Measurements from ENCODE around the gene FAM241B. TPM values are rescaled to one million over a fixed set of nuclear protein-coding genes. Genes with fewer than 3 reads are reported as not detected.

FAM241B gene
- total RNA-seq, 1 donor from 2014 or later: 3.4 TPM

DNA sequence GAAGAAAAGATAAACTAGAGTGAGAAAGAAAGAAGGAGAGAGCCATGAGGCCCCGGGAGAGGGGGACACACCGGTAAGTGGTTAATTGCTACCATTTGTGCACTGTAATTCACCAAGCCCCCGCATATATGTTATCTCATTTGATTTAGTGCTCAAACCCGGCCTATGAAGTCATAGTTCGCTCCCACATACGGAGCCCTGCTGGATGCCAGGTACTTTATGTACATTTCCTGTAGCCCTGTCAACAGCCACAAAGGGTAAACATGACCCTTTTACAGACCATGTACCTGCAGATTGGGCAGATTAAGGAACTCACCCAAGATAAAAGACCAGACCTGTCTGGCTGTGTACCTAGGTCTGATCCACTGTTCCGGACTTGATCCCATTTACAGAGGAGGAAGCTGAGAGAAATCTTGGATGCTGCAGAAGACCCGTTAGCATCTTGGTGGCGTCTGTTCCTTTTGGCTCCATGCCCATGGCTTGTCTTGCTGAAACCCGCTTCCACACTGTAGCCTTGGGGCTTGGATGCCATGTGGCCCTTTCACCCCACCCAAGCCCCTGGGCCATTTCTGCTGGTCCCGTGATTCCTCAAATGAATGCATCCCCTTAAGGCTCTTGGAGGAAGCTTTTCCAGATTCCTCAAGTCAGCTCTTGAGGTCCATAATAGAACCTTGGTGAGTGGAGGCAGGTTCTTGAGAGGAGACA lies 32.3 kb downstream of the FAM241B start:
- Mint-ChIP-seq H3K36me3 (ENCODE audit: unreplicated experiment) (no peaks in the 10 kb centered on the region), H3K4me1 (ENCODE audit: unreplicated experiment) (peaks cover 12% of the 10 kb centered on the region), H3K27me3 (ENCODE audit: unreplicated experiment) (peaks cover 5% of the 10 kb centered on the region), H3K9me3 (ENCODE audit: unreplicated experiment) (no peaks in the 10 kb centered on the region), H3K4me3 (ENCODE audit: unreplicated experiment) (no peak overlapping the region), H3K27ac (ENCODE audit: unreplicated experiment) (no peak overlapping the region)
- DNase-seq (ENCODE audit: extremely low spot score, unreplicated experiment): no peak
- TF ChIP-seq, protein P1, sequence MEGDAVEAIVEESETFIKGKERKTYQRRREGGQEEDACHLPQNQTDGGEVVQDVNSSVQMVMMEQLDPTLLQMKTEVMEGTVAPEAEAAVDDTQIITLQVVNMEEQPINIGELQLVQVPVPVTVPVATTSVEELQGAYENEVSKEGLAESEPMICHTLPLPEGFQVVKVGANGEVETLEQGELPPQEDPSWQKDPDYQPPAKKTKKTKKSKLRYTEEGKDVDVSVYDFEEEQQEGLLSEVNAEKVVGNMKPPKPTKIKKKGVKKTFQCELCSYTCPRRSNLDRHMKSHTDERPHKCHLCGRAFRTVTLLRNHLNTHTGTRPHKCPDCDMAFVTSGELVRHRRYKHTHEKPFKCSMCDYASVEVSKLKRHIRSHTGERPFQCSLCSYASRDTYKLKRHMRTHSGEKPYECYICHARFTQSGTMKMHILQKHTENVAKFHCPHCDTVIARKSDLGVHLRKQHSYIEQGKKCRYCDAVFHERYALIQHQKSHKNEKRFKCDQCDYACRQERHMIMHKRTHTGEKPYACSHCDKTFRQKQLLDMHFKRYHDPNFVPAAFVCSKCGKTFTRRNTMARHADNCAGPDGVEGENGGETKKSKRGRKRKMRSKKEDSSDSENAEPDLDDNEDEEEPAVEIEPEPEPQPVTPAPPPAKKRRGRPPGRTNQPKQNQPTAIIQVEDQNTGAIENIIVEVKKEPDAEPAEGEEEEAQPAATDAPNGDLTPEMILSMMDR (IDR thresholded peaks at IDR 0.05): no peak

DNA sequence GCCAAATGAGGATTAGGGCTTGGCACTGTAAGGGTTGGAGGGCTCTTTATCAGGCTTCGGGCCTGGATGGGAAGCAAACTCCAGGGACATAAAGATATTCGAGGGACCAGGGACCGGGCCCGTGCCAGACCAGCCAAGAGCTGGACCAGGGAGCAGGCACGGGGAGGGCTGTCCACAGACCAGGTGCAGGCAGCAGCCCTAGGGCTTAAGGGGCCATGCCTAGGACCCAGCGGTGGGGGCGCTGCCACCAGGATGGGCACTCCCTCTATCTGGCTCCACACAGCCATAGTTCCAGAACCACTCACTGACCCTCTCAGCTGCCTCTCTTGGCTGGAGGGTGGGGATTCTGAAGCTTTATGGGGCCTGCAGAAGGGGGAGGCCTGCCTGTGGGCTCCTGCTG lies 32.9 kb downstream of the FAM241B start:
- DNase-seq (ENCODE audit: extremely low spot score, unreplicated experiment): no peak
- TF ChIP-seq, protein P1 (IDR thresholded peaks at IDR 0.05): no peak
- no peak overlapping the region for H3K27ac Mint-ChIP-seq (ENCODE audit: unreplicated experiment)
- H3K9me3 Mint-ChIP-seq (ENCODE audit: unreplicated experiment): no peaks in the 10 kb centered on the region
- H3K4me3 Mint-ChIP-seq (ENCODE audit: unreplicated experiment): no peak overlapping the region
- H3K4me1 Mint-ChIP-seq (ENCODE audit: unreplicated experiment): peaks cover 11% of the 10 kb centered on the region
- H3K36me3 Mint-ChIP-seq (ENCODE audit: unreplicated experiment): no peaks in the 10 kb centered on the region
- H3K27me3 Mint-ChIP-seq (ENCODE audit: unreplicated experiment): peaks cover 4% of the 10 kb centered on the region

DNA sequence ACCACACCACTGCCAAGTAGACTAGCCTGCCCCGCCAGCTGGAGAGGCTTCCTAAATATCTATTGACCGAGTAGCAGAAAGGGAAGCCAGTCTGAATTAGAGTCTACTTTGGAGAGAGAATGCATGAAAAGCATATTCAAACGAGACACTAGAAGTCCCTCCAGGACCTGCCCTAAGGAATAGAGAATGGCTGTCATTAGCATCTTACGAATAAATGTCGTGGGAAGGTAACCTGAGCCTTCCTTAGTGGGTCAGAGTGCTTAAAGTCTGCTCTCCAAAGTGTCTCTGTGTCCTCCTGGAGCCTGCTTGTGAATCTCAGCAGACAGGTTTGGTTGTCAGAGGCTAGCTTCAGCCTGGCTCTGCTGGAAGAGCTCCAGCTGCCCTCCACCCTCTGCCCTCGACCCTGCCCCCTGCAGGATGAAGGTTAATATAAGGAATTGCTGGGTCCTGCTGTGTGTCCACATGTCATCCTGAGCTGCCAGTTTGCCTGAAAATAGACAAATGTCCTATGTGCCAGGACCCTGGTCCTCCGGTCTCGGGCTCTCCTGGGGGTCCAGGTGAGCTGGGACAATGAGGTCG lies 33.4 kb downstream of the FAM241B start:
- Mint-ChIP-seq H3K27me3 (ENCODE audit: unreplicated experiment) (no peaks in the 10 kb centered on the region), H3K9me3 (ENCODE audit: unreplicated experiment) (no peaks in the 10 kb centered on the region), H3K27ac (ENCODE audit: unreplicated experiment) (no peak overlapping the region), H3K4me3 (ENCODE audit: unreplicated experiment) (no peak overlapping the region), H3K36me3 (ENCODE audit: unreplicated experiment) (no peaks in the 10 kb centered on the region), H3K4me1 (ENCODE audit: unreplicated experiment) (peaks cover 15% of the 10 kb centered on the region)
- no peak for DNase-seq (ENCODE audit: extremely low spot score, unreplicated experiment)
- TF ChIP-seq, protein P1 (IDR thresholded peaks at IDR 0.05): no peak

DNA sequence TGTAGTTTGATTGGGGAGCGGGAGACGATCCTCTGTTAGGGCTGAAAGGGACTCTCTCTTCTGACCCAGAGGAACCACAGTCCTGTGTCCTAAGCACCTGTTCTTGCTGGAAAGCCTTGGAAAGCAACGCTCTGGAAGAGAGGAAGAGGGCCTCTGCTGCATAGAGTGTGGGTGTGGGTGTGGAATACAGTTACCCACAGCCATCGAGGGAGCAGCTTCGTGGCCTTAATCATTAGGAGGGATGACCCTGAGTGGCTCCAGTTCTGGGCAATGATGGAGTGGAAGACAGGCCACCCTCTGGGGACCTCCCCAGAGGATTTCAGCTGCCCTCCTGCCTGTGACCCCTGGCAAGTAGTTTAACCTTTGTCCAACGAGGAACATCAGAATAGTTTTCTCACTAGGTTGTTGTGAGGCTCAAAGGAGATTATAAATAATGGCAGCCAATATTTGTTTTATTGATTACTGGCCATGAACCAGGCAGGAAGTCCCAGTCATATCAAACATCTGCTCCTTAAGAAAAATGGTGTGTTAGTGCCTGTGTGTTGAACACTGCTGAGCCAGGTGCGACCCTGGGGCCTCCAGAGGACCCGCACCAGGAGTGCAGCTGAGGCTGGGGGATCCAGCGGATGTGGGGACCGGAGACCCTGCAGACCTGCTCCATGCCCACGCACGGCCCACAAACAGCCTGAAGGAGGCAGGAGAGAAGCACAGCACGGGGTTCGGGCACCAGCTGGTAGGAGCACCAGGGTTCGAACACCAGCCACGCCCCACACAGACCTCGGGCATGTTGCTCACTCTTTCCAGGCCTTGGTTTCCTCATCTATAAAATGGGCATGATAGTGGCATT lies 35.6 kb downstream of the FAM241B start:
- TF ChIP-seq, protein P1 (IDR thresholded peaks at IDR 0.05): no peak
- no peaks in the 10 kb centered on the region for H3K9me3 Mint-ChIP-seq (ENCODE audit: unreplicated experiment)
- DNase-seq (ENCODE audit: extremely low spot score, unreplicated experiment): no peak
- peaks cover 17% of the 10 kb centered on the region for H3K4me1 Mint-ChIP-seq (ENCODE audit: unreplicated experiment)
- no peaks in the 10 kb centered on the region for H3K36me3 Mint-ChIP-seq (ENCODE audit: unreplicated experiment)
- peaks cover 1% of the 10 kb centered on the region for H3K27me3 Mint-ChIP-seq (ENCODE audit: unreplicated experiment)
- H3K27ac Mint-ChIP-seq (ENCODE audit: unreplicated experiment): no peak overlapping the region
- no peak overlapping the region for H3K4me3 Mint-ChIP-seq (ENCODE audit: unreplicated experiment)

DNA sequence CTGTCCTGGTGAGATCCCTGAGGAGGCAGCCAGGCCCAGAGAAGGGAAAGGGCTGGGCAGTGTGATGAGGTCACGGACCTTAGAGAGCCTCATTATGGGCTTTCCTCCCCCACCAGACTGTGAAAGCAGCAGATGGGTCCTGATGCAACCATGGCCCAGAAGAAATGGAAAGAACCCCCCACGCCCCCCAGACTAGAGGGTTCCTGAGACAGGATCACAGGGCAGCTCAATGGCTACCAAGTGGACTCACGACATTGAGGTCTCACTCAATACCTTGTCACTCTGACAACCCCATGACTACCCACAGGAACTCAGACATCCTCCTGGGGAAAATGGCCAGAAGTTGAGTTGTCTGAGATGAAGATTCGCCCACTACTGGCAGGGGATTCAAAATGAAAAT lies 36.7 kb downstream of the FAM241B start:
- H3K4me1 Mint-ChIP-seq (ENCODE audit: unreplicated experiment): peaks cover 15% of the 10 kb centered on the region
- no peak for DNase-seq (ENCODE audit: extremely low spot score, unreplicated experiment)
- no peaks in the 10 kb centered on the region for H3K9me3 Mint-ChIP-seq (ENCODE audit: unreplicated experiment)
- no peak overlapping the region for H3K27ac Mint-ChIP-seq (ENCODE audit: unreplicated experiment)
- no peaks in the 10 kb centered on the region for H3K36me3 Mint-ChIP-seq (ENCODE audit: unreplicated experiment)
- peaks cover 5% of the 10 kb centered on the region for H3K27me3 Mint-ChIP-seq (ENCODE audit: unreplicated experiment)
- TF ChIP-seq, protein P1 (IDR thresholded peaks at IDR 0.05): no peak
- H3K4me3 Mint-ChIP-seq (ENCODE audit: unreplicated experiment): no peak overlapping the region
